Adipocyte (in vitro differentiated cells): ENCODE data around the gene SH2D4B.

Experiments
- DNase-seq: peaks from one replicate; pipeline ENCODE4 v3.0.0-alpha.2; 2015; ENCODE audit warnings: low read depth
- H3K27me3 ChIP-seq: replicated peaks from 2 replicates; pipeline ENCODE4 v1.7.0; 2013; ENCODE audit warnings: mild to moderate bottlenecking, low read length, moderate library complexity; ENCODE audit not compliant: control insufficient read depth, insufficient read depth
- H3K36me3 ChIP-seq: 2 replicates; pipeline ENCODE4 v1.7.0; 2013; ENCODE audit warnings: low read length, mild to moderate bottlenecking, moderate library complexity; ENCODE audit not compliant: control insufficient read depth, insufficient read depth, severe bottlenecking
- H3K4me1 ChIP-seq: 2 replicates; pipeline ENCODE4 v1.7.0; 2013; ENCODE audit warnings: mild to moderate bottlenecking, low read length, moderate library complexity; ENCODE audit not compliant: control insufficient read depth, insufficient read depth
- H3K4me3 ChIP-seq: 2 replicates; pipeline ENCODE4 v1.7.0; 2013; ENCODE audit warnings: mild to moderate bottlenecking, low read length, moderate library complexity
- H3K9ac ChIP-seq: 2 replicates; pipeline ENCODE4 v1.7.0; 2013; ENCODE audit warnings: mild to moderate bottlenecking, low read length, moderate library complexity
- H3K9me3 ChIP-seq: 2 replicates; pipeline ENCODE4 v1.7.0; 2013; ENCODE audit warnings: mild to moderate bottlenecking, low read length, moderate library complexity; ENCODE audit not compliant: control insufficient read depth

The SH2D4B gene

GRCh38 chr10:80506836-80507487 lies 30.7 kb upstream of the SH2D4B start:
- Histone ChIP-seq H3K9me3 (no peaks in the 10 kb centered on the region), H3K4me3 (no peak overlapping the region), H3K27me3 (no peaks in the 10 kb centered on the region), H3K9ac (peak overlapping the region; percentile 77), H3K36me3 (peaks cover 45% of the 10 kb centered on the region), H3K4me1 (peaks cover 77% of the 10 kb centered on the region)
- DNase-seq: no peak

- H3K4me3 ChIP-seq: no peak overlapping the region
- peaks cover 66% of the 10 kb centered on the region for H3K36me3 ChIP-seq
- peak overlapping the region; percentile 19 for H3K9ac ChIP-seq
- H3K4me1 ChIP-seq: peaks cover 56% of the 10 kb centered on the region
- no peaks in the 10 kb centered on the region for H3K9me3 ChIP-seq
- no peak for DNase-seq
- H3K27me3 ChIP-seq: no peaks in the 10 kb centered on the region
Measured at GRCh38 chr10:80509108-80509402, 28.6 kb upstream of the SH2D4B start.

- peak overlapping the region; percentile 13 for H3K9ac ChIP-seq
- H3K36me3 ChIP-seq: peaks cover 71% of the 10 kb centered on the region
- peak; percentile 82 for DNase-seq
- no peaks in the 10 kb centered on the region for H3K27me3 ChIP-seq
- peaks cover 51% of the 10 kb centered on the region for H3K4me1 ChIP-seq
- no peaks in the 10 kb centered on the region for H3K9me3 ChIP-seq
- no peak overlapping the region for H3K4me3 ChIP-seq
Measured at GRCh38 chr10:80509403-80510161, 28.1 kb upstream of the SH2D4B start.

GRCh38 chr10:80512031-80512526 lies 25.6 kb upstream of the SH2D4B start:
- Histone ChIP-seq H3K4me3 (no peak overlapping the region), H3K36me3 (peaks cover 88% of the 10 kb centered on the region), H3K9me3 (no peaks in the 10 kb centered on the region), H3K9ac (no peak overlapping the region), H3K4me1 (peaks cover 31% of the 10 kb centered on the region), H3K27me3 (no peaks in the 10 kb centered on the region)
- no peak for DNase-seq

- Histone ChIP-seq H3K4me3 (no peak overlapping the region), H3K36me3 (peaks cover 94% of the 10 kb centered on the region), H3K9me3 (no peaks in the 10 kb centered on the region), H3K4me1 (peaks cover 33% of the 10 kb centered on the region), H3K27me3 (no peaks in the 10 kb centered on the region), H3K9ac (no peak overlapping the region)
- DNase-seq: no peak
Measured at GRCh38 chr10:80513106-80513505, 24.6 kb upstream of the SH2D4B start.

GRCh38 chr10:80515511-80515910 lies 22.2 kb upstream of the SH2D4B start:
- H3K36me3 ChIP-seq: peaks cover 98% of the 10 kb centered on the region
- no peak overlapping the region for H3K4me3 ChIP-seq
- H3K27me3 ChIP-seq: no peaks in the 10 kb centered on the region
- no peaks in the 10 kb centered on the region for H3K9me3 ChIP-seq
- no peak for DNase-seq
- peaks cover 28% of the 10 kb centered on the region for H3K4me1 ChIP-seq
- H3K9ac ChIP-seq: no peak overlapping the region

- Histone ChIP-seq H3K4me3 (no peak overlapping the region), H3K27me3 (no peaks in the 10 kb centered on the region), H3K9me3 (no peaks in the 10 kb centered on the region), H3K9ac (no peak overlapping the region), H3K4me1 (peaks cover 28% of the 10 kb centered on the region), H3K36me3 (peaks cover 100% of the 10 kb centered on the region)
- no peak for DNase-seq
Measured at GRCh38 chr10:80515941-80516340, 21.8 kb upstream of the SH2D4B start.

- no peak overlapping the region for H3K4me3 ChIP-seq
- peaks cover 99% of the 10 kb centered on the region for H3K36me3 ChIP-seq
- no peaks in the 10 kb centered on the region for H3K27me3 ChIP-seq
- peaks cover 28% of the 10 kb centered on the region for H3K4me1 ChIP-seq
- no peak for DNase-seq
- H3K9ac ChIP-seq: peak overlapping the region; percentile 19
- no peaks in the 10 kb centered on the region for H3K9me3 ChIP-seq
Measured at GRCh38 chr10:80516506-80517075, 21.1 kb upstream of the SH2D4B start.

- Histone ChIP-seq H3K9me3 (no peaks in the 10 kb centered on the region), H3K4me3 (no peak overlapping the region), H3K36me3 (peaks cover 89% of the 10 kb centered on the region), H3K27me3 (no peaks in the 10 kb centered on the region), H3K4me1 (peaks cover 28% of the 10 kb centered on the region), H3K9ac (no peak overlapping the region)
- DNase-seq: no peak
Measured at GRCh38 chr10:80517416-80518142, 20.1 kb upstream of the SH2D4B start.

- Histone ChIP-seq H3K4me3 (no peak overlapping the region), H3K9me3 (no peaks in the 10 kb centered on the region), H3K4me1 (peaks cover 28% of the 10 kb centered on the region), H3K27me3 (no peaks in the 10 kb centered on the region), H3K9ac (no peak overlapping the region), H3K36me3 (peaks cover 82% of the 10 kb centered on the region)
- DNase-seq: no peak
Measured at GRCh38 chr10:80518143-80518806, 19.4 kb upstream of the SH2D4B start.
